Activated B cell treated with CpG ODN at 0.5 μM for 24 hours (primary cell): ENCODE results near the gene PHLDB1. TPM values are rescaled to one million over a fixed set of nuclear protein-coding genes. Genes with fewer than 3 reads are reported as not detected.

Experiments used
- ATAC-seq: fragments of 200-7000 bp; cut with Tn5 transposase; one replicate; pipeline ENCODE4 v1.10.0; 2021; ENCODE audit warnings: low read depth, mild to moderate bottlenecking, moderate library complexity
- CTCF ChIA-PET: fragments of 350-600 bp; sonication (Branson Sonifier 250); formaldehyde crosslinking; loops from one replicate; lab custom pipeline; 2021; ENCODE audit warnings: antibody characterized with exemption; lab: Charles Lee
- POLR2A ChIA-PET: fragments of 350-600 bp; sonication (Branson Sonifier 250); formaldehyde crosslinking; loops from one replicate; lab custom pipeline; 2021; ENCODE audit warnings: antibody characterized with exemption; lab: Charles Lee
- DNase-seq: peaks from one replicate; pipeline ENCODE4 v3.0.0; 2022
- H3K27ac Mint-ChIP-seq: one replicate; pipeline ENCODE4 v1.8.0; 2020; ENCODE audit warnings: mixed read lengths
- H3K27me3 Mint-ChIP-seq: one replicate; pipeline ENCODE4 v1.8.0; 2021; ENCODE audit warnings: mixed read lengths
- H3K36me3 Mint-ChIP-seq: one replicate; pipeline ENCODE4 v1.8.0; 2021; ENCODE audit warnings: low read depth, mixed read lengths
- H3K4me1 Mint-ChIP-seq: one replicate; pipeline ENCODE4 v1.8.0; 2021; ENCODE audit warnings: mixed read lengths
- H3K4me3 Mint-ChIP-seq: one replicate; pipeline ENCODE4 v1.8.0; 2020; ENCODE audit warnings: mild to moderate bottlenecking, mixed read lengths
- H3K9me3 Mint-ChIP-seq: one replicate; pipeline ENCODE4 v1.8.0; 2020; ENCODE audit warnings: mixed read lengths
- intact Hi-C: fragments of 100-400 bp; cut with micrococcal nuclease; formaldehyde crosslinking; loops from one replicate; pipeline ENCODE4 v1.15.1; 2024
- total RNA-seq: library from RNA; stranded (reverse); gene quantifications from 2 replicates; pipeline ENCODE4 v1.2.3, GENCODE V29; 2022
- TF ChIP-seq, protein P1 (sequence below): fragments of 200-600 bp; IDR thresholded peaks from one replicate; pipeline ENCODE4 v1.8.0; 2022; ENCODE audit warnings: antibody characterized with exemption, mild to moderate bottlenecking

PHLDB1 gene
- total RNA-seq, 1 donor from 2014 or later: 2.6 TPM

- intact Hi-C loops: no loop called here
- CTCF ChIA-PET: interaction anchor here (1.7 kb wide), 1 partner anchor 63 kb away, joined by 6 read pairs; no protein-coding TSS in a partner anchor
- H3K4me1 Mint-ChIP-seq: peaks cover 7% of the 10 kb centered on the region
- TF ChIP-seq, protein P1, sequence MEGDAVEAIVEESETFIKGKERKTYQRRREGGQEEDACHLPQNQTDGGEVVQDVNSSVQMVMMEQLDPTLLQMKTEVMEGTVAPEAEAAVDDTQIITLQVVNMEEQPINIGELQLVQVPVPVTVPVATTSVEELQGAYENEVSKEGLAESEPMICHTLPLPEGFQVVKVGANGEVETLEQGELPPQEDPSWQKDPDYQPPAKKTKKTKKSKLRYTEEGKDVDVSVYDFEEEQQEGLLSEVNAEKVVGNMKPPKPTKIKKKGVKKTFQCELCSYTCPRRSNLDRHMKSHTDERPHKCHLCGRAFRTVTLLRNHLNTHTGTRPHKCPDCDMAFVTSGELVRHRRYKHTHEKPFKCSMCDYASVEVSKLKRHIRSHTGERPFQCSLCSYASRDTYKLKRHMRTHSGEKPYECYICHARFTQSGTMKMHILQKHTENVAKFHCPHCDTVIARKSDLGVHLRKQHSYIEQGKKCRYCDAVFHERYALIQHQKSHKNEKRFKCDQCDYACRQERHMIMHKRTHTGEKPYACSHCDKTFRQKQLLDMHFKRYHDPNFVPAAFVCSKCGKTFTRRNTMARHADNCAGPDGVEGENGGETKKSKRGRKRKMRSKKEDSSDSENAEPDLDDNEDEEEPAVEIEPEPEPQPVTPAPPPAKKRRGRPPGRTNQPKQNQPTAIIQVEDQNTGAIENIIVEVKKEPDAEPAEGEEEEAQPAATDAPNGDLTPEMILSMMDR: no peak
- no peak for ATAC-seq
- peaks cover 3% of the 10 kb centered on the region for H3K27me3 Mint-ChIP-seq
- H3K27ac Mint-ChIP-seq: no peak overlapping the region
- H3K4me3 Mint-ChIP-seq: no peak overlapping the region
- POLR2A ChIA-PET: no interaction called here
- no peaks in the 10 kb centered on the region for H3K9me3 Mint-ChIP-seq
- DNase-seq: no peak
- H3K36me3 Mint-ChIP-seq: no peaks in the 10 kb centered on the region
Observed at GRCh38 chr11:118657709-118658428, 50.5 kb downstream of the PHLDB1 start.

DNA sequence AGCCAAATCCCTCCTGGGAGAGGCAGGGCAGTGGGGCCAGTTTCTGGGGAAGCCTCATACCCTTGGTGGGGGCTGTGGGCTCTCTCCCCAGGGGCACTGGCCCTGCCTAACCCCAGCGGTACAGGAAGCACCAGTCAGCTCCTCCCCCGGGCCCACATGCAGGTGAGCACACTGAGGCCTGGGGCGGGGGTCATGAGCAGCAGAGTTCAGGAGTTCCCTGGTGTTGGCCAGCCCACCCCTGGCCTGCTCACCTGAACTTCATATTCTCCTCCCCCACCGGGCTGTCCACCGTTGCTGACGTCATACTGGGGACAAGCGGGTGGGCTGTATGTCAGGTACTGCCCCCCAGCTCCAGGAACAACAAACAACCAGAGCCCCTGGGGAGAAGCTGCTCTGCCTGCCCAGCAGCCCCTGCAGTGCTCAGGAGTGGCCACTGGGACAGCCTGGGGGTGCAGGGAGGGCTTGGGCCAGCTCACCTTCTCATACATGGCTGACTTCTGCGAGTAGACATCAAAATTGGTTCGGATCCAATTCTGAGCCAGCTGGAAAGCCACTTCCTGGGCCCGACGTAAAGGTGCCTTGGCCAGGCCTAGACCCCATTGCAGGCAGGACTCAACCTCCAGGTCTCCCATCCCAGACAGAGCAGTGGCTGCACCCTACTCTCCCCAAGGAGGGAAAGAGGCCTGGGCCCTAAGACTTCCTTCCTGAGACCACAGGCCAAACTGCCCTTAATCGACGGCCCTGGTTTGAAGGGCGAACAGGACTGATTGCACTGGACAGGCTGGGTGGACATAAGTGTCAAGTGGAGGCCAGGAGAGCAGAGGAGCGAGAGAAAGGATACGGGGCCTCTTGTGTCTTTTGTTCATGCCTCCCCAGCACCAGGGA lies 51.3 kb downstream of the PHLDB1 start:
- Mint-ChIP-seq H3K4me3 (no peak overlapping the region), H3K36me3 (no peaks in the 10 kb centered on the region), H3K27ac (no peak overlapping the region), H3K9me3 (no peaks in the 10 kb centered on the region), H3K27me3 (peaks cover 6% of the 10 kb centered on the region), H3K4me1 (peaks cover 7% of the 10 kb centered on the region)
- ChIA-PET CTCF (interaction anchor here (1.0 to 1.7 kb wide), 2 partner anchors 64 to 298 kb away, joined by 4 to 6 read pairs; no protein-coding TSS in a partner anchor), POLR2A (no interaction called here)
- TF ChIP-seq, protein P1: no peak
- intact Hi-C loops: loop anchor here (1.0 kb wide), 3 partner anchors 63 to 513 kb away; partner anchors contain the start of gene UPK2
- DNase-seq (no peak), ATAC-seq (no peak)

DNA sequence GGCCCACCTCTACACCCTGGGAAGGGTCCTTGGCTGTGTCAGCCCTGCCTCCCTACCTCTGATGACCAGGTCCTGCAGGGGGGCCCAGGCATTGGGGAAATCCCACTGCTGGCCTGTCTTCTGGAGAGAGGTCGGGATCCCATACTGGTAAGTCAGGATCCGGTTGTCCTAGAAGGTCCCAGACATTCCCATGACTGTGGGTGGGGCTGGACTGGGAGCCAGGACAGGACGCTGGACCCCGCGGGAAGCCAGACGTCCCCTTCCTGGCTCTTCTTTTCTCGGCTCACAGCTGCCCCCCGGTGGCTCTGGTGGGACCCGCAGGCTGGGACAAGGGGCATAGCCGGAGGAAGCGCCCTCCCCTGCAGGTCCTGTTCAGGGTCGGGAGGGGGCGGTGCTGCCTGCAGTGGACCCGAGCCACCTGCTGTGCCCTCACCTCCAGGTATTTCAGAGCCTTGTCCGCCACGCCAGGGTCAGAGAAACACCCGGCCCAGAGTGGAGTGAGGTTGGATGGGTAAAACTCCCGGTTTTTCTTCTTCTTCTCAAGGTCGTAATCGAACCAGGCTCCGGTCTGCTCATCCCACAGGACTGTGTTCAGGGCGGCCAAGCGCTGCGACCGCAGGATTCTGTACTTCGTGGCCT lies 52.0 kb downstream of the PHLDB1 start:
- CTCF ChIA-PET: interaction anchor here (0.6 to 1.7 kb wide), 4 partner anchors 10 to 297 kb away, joined by 3 to 6 read pairs (median 4); no protein-coding TSS in a partner anchor
- intact Hi-C loops: loop anchor here (1.0 kb wide), 3 partner anchors 64 to 514 kb away; partner anchors contain the start of gene UPK2
- ATAC-seq (peak; percentile 100), DNase-seq (peak; percentile 80)
- TF ChIP-seq, protein P1: peak; percentile 50
- no peaks in the 10 kb centered on the region for H3K9me3 Mint-ChIP-seq
- H3K4me1 Mint-ChIP-seq: peaks cover 7% of the 10 kb centered on the region
- no peaks in the 10 kb centered on the region for H3K36me3 Mint-ChIP-seq
- no peak overlapping the region for H3K4me3 Mint-ChIP-seq
- H3K27ac Mint-ChIP-seq: no peak overlapping the region
- peaks cover 6% of the 10 kb centered on the region for H3K27me3 Mint-ChIP-seq
- POLR2A ChIA-PET: no interaction called here

GRCh38 chr11:118659953-118660680 lies 52.7 kb downstream of the PHLDB1 start:
- Mint-ChIP-seq H3K27me3 (peaks cover 6% of the 10 kb centered on the region), H3K27ac (no peak overlapping the region), H3K4me1 (peaks cover 7% of the 10 kb centered on the region), H3K9me3 (no peaks in the 10 kb centered on the region), H3K4me3 (no peak overlapping the region), H3K36me3 (no peaks in the 10 kb centered on the region)
- ChIA-PET CTCF (interaction anchor here (0.6 to 1.7 kb wide), 4 partner anchors 9 to 297 kb away, joined by 3 to 6 read pairs (median 4); no protein-coding TSS in a partner anchor), POLR2A (no interaction called here)
- TF ChIP-seq, protein P1: no peak
- intact Hi-C loops: loop anchor here (1.0 kb wide), 3 partner anchors 65 to 515 kb away; partner anchors contain the start of gene UPK2
- DNase-seq: no peak
- no peak for ATAC-seq
